Measurements from ENCODE around the gene TP53RK. TPM values are rescaled to one million over a fixed set of nuclear protein-coding genes. Genes with fewer than 3 reads are reported as not detected.
A peak's percentile ranks its signal among the peaks of the same experiment; 100 is the strongest.

The TP53RK gene
- total RNA-seq, 1 experiment from 2014 or later, result 56.6 TPM

DNA sequence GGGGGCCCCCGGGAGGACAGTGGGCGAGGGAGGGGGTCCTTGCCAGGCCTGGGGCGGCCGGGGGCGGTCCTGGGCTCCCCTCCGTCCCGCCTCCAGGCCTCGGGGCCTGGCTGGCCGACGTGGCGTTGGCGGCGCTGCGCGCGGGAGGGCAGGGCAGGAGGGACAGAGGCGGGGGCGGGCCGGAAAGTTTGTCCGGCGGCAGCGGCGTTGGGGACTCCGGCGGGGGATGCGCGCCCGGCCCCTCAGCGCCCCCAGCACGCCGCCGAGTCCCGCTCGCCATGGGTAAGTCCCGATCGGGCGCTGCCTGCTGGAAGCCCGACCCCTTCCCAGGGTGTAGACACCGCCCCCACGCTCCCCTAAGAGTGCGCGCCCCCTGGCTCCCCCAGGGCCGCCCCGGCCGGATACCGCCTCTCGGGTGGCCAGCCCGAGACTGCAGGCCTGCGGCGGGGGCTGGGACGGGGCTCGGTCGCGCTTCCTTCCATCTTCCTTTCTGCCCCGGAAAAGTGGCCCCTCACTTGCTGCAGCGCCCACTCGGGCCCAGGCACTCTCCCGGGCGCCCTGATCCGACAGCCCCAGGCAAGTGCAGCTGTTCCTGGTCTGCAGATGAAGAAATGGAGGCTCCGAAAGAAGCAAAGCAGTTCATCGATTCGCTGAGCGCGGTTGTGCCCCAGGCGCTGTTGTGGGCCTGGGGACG, 20.4 kb upstream of the TP53RK start, which contains the start of gene SLC2A10:
SLC2A10 (plus strand) TSS at position 191 of the 694 bp plus-strand sequence; CDS start at position 279, 88 bp downstream.
- DNase-seq (ENCODE audit: low read depth, low spot score), result peak; percentile 32
- in situ Hi-C loops (cut with HindIII; ENCODE audit: low pct_unique_long_range_greater_than_20kb, low sequenced_read_pairs), result no loop called here

DNA sequence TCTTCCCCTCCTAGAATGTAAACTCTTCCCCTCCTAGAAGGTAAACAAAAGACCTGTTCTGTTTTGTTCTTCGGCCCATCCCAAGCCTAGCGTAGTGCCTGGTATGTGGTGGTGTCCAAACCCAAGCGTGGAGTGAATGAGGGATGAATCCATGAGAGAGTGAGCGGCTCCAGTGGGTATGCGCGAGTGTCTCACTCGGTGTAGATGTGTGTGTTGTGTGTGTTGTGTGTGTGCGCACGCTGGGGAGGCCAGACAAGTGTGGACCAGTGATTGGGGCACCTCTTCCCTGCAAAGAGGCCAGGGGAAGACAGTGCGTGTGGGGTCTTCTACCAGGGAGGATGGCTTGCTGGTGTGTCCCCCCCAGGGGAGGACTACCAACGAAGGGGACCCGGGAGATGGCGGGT, 19.8 kb upstream of the TP53RK start:
- in situ Hi-C loops (cut with HindIII; ENCODE audit: low pct_unique_long_range_greater_than_20kb, low sequenced_read_pairs), result no loop called here

DNA sequence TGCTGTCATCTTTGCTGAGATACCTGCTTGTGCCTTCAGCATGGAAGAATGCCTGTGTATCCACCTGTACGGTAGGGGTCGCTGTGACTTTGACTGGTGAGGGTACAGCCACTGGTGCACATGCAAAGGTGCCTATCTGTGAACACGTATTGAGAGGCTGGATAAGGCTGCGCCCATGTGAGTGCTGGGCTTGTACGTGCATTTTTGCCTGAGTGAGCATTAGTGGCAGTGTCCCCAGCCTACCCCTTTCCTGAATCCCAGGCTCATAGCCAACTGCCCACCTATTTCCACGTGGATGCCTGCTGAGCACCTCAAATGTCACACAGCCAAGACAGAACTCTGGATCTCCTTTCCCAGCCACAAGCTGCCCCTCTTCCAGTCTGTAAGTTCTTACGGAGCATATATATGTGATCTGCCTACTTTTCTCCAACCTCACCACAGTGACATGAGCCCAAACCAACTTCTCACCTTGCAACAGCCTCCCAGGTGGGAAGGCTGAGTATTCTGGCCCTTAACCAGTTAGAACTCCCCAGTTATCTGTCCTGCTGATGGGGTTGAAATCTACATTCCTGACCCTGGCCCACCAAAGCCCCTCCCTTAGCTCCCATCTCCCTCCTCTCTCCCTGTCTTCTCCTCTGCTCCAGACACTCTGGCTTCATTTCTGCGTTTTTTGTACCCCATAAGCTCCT, 19.1 kb upstream of the TP53RK start:
- in situ Hi-C loops (cut with HindIII; ENCODE audit: low pct_unique_long_range_greater_than_20kb, low sequenced_read_pairs), result no loop called here
- DNase-seq (ENCODE audit: low read depth, low spot score), result no peak

More for the DNA sequence above, 19.8 kb upstream of the TP53RK start:
- DNase-seq (ENCODE audit: low read depth, low spot score), result no peak

DNA sequence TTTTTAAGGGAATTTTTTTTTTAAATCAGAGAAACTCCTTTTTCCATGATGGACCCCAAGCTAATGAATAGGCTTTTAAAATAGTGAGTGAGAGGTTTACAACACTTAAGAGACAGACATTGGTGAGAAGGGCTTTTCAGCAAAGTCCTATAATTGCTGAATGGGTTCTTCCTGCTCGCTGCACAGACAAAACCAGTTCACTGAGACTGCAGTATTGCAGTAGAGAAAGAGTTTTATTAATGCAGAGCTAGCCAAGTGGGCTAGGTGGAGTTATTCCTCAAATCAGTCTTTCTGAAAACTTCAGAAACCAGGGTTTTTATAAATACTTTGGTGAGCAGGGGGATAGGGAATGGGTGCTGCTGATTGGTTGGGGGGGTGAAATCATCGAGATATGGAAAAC, 17.0 kb upstream of the TP53RK start:
- in situ Hi-C loops (cut with HindIII; ENCODE audit: low pct_unique_long_range_greater_than_20kb, low sequenced_read_pairs), result no loop called here
- DNase-seq (ENCODE audit: low read depth, low spot score), result no peak

DNA sequence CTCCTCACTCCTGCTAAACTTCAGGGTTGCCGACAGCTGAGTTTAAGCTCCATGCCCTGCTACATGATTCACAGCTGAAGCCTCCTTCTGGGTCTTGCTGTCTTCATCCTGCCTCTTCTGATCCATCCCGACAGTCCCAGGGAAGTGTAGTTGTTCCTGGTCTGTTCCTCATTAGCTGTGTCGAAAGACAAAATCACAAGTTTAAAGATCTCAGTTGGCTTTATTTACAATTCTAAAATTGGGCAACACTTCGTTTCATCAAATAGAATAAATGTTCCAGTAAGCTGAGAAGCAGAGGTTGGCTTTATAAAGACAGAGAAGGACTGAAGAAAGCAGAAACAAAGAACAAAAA, 16.1 kb upstream of the TP53RK start:
- in situ Hi-C loops (cut with HindIII; ENCODE audit: low pct_unique_long_range_greater_than_20kb, low sequenced_read_pairs), result no loop called here
- DNase-seq (ENCODE audit: low read depth, low spot score), result no peak

DNA sequence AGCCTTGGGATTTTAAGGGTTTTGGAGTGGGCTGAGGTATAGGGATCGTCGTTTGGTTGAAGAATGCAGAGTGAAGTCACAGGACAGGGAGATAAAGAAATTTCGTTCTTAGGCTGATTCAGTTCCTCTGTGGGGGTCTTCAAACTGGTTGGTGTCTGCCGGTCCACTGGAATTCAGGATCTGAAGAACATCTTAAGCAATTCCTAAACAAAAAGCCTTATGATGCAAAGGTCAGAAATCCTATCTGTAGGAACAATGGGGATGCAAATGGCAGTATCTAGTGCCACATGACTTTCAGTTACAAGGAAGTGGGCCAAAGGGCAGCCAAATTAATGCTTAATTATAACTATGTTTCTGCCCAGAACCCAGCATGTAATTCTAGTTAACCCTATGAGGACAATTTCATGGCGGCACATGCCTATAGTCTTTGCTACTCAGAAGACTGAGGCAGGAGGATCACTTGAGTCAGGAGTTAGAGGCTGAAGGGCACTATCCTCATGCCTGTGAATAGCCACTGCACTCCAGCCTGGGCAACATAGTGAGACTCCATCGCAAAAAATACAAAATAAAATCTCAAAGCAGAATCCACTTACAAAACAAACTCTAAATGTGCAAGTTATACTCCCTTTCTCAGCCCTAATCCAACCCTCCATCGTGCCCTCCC, 15.6 kb upstream of the TP53RK start:
- DNase-seq (ENCODE audit: low read depth, low spot score), result peak; percentile 83
- in situ Hi-C loops (cut with HindIII; ENCODE audit: low pct_unique_long_range_greater_than_20kb, low sequenced_read_pairs), result no loop called here

DNA sequence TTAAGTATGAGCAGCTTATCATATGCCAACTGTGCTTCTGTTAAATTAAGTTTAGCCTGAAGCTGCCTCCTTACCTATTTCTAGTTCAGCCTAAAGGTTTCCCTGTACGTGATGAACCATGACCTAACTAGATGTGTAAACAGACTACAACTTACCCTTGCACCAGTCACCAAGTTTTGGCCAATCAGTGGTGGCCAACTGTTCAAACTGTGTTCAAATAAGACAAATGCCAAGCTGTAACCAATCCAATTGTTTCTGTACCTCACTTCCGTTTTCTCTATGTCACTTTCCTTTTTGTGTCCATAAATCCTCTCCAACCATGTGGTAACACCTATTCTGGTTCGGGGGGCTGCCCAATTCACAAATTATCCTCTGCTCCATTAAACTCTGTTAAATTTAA, 14.2 kb upstream of the TP53RK start:
- no peak for DNase-seq (ENCODE audit: low read depth, low spot score)
- in situ Hi-C loops (cut with HindIII; ENCODE audit: low pct_unique_long_range_greater_than_20kb, low sequenced_read_pairs), result no loop called here

DNA sequence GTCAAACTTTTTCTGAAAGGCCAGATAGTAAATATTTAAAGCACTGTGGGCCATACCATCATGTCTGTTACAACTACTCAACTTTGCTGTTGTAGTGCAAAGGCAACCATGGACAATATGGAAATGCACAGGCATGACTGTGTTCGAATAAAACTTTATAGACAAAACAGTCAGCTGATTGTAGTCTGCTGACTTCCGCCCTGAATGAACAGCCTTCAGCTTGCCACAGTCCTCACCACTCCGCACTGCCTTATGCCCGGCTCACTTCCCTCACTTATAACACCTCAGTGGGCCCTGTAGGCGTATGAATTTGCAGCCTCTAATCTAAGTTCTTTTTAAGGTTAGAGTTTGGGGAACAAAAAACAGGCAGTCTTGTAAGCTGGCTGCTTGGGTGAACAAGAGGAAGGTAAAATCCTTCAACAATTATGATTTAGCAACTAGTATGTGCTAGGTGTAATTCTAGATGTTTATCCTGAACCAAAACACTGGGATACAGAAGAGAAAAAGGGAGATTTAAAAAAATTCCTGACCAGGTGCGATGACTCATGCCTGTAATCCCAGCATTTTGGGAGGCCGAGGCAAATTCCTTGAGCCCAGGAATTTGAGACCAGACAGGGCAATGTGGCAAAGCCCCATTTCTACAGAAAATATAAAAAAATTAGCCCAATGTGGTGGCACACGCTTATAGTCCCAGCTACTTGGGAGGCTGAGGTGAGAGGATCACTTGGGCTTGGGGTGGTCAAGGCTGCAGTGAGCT, 13.4 kb upstream of the TP53RK start:
- DNase-seq (ENCODE audit: low read depth, low spot score), result no peak
- in situ Hi-C loops (cut with HindIII; ENCODE audit: low pct_unique_long_range_greater_than_20kb, low sequenced_read_pairs), result no loop called here

DNA sequence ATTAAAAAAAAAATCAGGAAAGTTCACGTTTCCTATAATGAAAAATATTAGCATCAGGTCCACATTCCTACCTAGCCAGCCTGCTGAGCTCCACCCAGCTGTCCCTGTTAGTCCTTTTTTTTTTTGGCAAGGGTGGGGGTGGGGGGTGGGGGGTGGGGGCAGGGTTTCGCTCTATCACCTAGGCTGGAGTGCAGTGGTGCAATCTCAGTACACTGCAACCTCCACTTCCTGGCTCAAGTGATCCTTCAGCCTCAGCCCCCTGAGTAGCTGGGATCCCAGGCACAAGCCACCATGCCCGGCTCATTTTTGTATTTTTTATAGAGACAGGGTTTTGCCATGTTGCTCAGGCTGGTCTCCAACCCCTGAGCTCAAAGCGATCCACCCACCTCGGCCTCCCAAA, 12.7 kb upstream of the TP53RK start:
- in situ Hi-C loops (cut with HindIII; ENCODE audit: low pct_unique_long_range_greater_than_20kb, low sequenced_read_pairs), result no loop called here
- DNase-seq (ENCODE audit: low read depth, low spot score), result no peak

DNA sequence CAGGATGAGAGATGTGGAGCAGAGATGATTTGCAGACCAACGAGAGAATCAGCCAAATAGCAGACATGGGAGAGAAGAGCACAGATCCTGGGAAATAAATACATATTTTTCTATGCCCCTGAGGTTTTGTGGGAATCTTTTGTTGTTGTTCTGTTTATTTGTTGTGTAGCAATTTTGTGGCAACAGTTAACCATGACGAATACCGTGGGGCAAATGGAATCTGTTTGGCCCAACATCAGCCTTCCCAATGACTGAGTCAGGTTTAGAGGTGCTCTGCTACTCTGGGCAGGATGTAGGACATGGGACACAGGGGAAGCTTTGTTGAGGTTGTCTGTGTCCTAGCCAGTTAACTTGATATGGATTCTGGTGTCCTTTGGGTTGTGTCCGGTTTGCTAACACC, 12.3 kb upstream of the TP53RK start:
- in situ Hi-C loops (cut with HindIII; ENCODE audit: low pct_unique_long_range_greater_than_20kb, low sequenced_read_pairs), result no loop called here
- no peak for DNase-seq (ENCODE audit: low read depth, low spot score)

DNA sequence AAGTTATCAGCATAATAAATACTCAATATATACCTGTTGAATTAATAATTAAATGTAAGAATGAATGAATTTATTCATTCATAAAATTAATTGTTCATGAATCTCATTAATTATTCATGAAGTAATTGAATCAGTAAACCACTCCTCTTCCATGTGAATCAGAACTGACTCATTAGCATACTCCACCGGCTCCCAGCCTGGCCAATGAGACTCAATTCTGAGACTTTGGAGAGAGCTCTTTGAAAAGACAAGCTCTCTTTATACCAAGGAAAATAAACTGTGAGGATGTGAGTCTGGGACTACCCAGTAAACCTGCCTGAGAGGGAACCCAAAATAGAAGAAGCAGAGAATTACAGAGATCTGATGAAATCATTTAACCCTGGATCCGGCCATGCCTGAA, 11.8 kb upstream of the TP53RK start:
- in situ Hi-C loops (cut with HindIII; ENCODE audit: low pct_unique_long_range_greater_than_20kb, low sequenced_read_pairs), result no loop called here
- no peak for DNase-seq (ENCODE audit: low read depth, low spot score)

DNA sequence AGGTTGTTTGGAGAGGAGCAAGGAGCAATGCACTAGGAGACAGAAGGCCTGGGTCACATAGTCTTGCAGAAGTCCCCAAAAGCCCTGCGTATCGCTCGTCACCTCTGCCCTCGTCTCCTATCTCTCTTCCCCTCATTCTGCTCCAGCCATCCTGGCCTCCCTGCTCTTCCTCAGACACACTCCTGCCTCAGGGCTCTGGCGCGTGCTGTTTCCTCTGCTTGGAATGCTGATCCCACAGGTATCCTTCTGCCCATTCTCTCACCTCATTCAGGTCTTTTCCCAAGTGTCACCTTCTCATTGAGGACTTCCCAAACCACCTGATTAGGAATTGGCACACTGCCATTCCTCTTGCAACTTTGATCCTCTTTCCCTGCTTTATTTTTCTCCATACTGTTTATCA, 11.2 kb upstream of the TP53RK start:
- DNase-seq (ENCODE audit: low read depth, low spot score), result no peak
- in situ Hi-C loops (cut with HindIII; ENCODE audit: low pct_unique_long_range_greater_than_20kb, low sequenced_read_pairs), result no loop called here

DNA sequence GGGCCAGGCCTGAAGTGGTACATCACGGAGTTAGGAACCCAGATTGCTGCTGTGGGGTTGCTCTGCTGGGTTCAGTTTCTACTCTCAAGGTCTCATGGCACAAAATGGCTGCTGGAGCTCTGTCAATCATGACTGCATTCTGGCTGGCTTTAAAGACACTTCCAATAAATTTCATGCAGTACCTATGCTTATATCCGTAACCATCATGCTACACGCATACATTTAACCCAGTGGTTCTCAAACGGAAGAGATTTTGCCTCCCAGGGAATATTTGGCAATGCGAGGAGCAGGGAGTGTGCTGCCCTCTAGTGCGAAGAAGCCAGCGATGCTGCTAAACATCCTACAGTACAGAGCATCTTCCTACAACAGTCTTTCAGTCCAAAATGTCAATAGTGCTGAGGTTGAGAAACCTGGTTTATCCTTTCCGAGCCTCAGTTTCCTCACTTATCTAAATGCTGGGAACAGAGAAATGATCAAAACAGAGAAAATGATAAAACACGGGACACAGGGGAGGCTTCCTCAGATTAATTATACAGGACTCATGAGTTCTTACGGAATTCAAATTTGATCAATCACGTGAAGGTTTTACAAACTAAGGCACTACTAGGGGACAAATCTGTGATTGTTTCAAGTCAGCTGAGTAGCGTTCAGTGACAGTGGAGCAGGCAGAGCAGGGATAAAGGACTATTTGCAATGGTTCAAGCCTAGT, 10.6 kb upstream of the TP53RK start:
- peak; percentile 85 for DNase-seq (ENCODE audit: low read depth, low spot score)
- in situ Hi-C loops (cut with HindIII; ENCODE audit: low pct_unique_long_range_greater_than_20kb, low sequenced_read_pairs), result loop anchor here (25.0 kb wide), 1 partner anchor 163 kb away; no protein-coding TSS in a partner anchor

DNA sequence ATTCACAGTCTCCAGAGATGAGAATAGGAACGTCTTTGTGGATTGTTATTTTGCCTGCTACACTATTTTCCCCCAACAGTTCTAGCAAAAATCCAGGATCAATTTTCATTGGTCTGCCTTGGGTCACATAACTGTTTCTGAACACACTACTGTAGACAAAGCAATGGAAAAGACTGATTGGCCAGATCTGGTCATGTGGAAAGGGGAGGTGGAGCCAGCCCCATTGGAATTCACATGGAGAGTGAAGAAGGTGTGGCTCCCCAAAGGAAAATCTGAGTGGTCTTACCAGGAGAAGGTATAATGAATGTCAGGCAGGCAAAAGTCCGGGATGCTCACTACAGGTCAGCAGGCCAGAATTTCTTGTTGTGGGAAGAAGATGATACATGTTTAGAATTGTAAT, 9.5 kb upstream of the TP53RK start:
- DNase-seq (ENCODE audit: low read depth, low spot score), result peak; percentile 54
- in situ Hi-C loops (cut with HindIII; ENCODE audit: low pct_unique_long_range_greater_than_20kb, low sequenced_read_pairs), result loop anchor here (25.0 kb wide), 1 partner anchor 161 kb away; no protein-coding TSS in a partner anchor

DNA sequence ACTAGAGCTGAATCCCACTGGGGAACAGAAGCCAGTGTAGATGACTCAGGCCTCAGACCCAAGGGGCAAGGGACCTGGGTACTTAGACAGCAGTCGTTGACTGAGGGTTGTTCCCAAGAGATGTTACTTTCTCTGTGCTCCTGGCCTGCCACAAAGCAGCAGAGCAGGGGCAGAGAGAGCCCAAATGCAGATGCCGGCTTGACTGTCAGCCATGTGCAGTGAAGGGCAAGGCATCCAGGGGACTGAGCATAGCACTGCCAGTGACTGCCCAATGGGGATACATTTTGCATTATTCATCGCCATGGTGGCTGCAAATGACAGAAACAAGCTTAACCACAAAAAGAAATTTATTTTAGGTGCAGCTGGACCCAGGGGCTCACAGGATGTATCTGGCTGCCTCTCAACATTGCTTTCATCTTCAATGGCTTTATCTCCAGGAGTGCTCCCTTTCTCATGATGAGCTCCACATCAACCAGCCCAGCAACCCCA, 7.6 kb upstream of the TP53RK start:
- in situ Hi-C loops (cut with HindIII; ENCODE audit: low pct_unique_long_range_greater_than_20kb, low sequenced_read_pairs), result loop anchor here (25.0 kb wide), 1 partner anchor 160 kb away; no protein-coding TSS in a partner anchor
- no peak for DNase-seq (ENCODE audit: low read depth, low spot score)

DNA sequence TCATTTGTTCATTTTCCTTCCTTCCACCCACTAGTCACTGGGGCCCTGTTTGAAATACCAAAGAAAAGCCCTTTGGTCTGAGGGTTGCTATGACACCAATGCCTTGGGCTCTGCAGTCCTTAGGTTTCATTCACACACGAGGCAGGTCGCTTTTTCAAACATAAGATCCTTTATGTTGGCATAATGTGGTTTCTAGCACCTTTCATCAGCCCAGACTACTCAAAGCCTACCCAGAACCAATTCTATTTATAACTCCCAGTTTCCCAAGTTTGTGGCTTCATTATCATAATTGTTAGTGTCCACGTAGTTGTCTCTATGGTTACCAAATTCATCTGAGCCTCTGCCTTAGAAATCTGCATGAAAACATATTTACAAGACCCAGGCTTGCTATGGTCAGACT, 6.6 kb upstream of the TP53RK start:
- DNase-seq (ENCODE audit: low read depth, low spot score), result peak; percentile 98

DNA sequence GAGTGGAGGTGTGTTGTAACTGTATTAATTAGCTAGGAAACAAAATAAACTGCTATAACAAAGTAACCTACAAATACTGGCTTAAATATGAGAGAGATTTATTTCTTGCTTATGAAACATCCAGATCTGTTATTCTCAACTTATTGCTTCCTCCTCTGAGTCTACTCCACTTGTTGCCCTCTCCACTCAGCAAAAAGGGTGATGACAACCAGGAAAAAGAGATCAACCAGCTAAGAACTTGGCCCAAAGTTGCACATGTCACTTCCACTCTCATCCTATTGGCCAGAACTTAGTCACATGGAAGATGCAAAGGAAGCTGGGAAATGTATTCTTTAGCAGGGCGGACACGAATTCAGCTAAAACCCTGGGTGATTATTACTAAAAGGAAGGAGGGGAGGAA, 5.2 kb upstream of the TP53RK start:
- in situ Hi-C loops (cut with HindIII; ENCODE audit: low pct_unique_long_range_greater_than_20kb, low sequenced_read_pairs), result loop anchor here (25.0 kb wide), 1 partner anchor 157 kb away; no protein-coding TSS in a partner anchor
- peak; percentile 65 for DNase-seq (ENCODE audit: low read depth, low spot score)

More for the DNA sequence above, 6.6 kb upstream of the TP53RK start:
- in situ Hi-C loops (cut with HindIII; ENCODE audit: low pct_unique_long_range_greater_than_20kb, low sequenced_read_pairs), result loop anchor here (25.0 kb wide), 1 partner anchor 159 kb away; no protein-coding TSS in a partner anchor

All from SK-MEL-5 (cell line).